Activated CD4-positive, alpha-beta memory T cell treated with anti-CD3 and anti-CD28 coated beads, Interleukin-2, amount 10 ng/mL, durations not matched to agents 7 days and 5 days (primary cell): ENCODE results near the gene SIRT2. TPM values are rescaled to one million over a fixed set of nuclear protein-coding genes. Genes with fewer than 3 reads are reported as not detected.

Source experiments
- CTCF ChIA-PET: fragments of 350-600 bp; sonication (Branson Sonifier 250); formaldehyde crosslinking; loops from one replicate; lab custom pipeline; 2021; ENCODE audit warnings: antibody characterized with exemption, inconsistent platforms; lab: Charles Lee
- POLR2A ChIA-PET: fragments of 350-600 bp; sonication (Branson Sonifier 250); formaldehyde crosslinking; loops from one replicate; lab custom pipeline; 2021; ENCODE audit warnings: antibody characterized with exemption; lab: Charles Lee
- DNase-seq: peaks from one replicate; pipeline ENCODE4 v3.0.0-alpha.2; 2020
- H3K27ac Mint-ChIP-seq: one replicate; pipeline ENCODE4 v1.8.0; 2021; ENCODE audit warnings: mild to moderate bottlenecking, mixed read lengths
- H3K27me3 Mint-ChIP-seq: one replicate; pipeline ENCODE4 v1.8.0; 2021; ENCODE audit warnings: mixed read lengths
- H3K36me3 Mint-ChIP-seq: one replicate; pipeline ENCODE4 v1.8.0; 2021; ENCODE audit warnings: low read depth, mixed read lengths
- H3K4me1 Mint-ChIP-seq: one replicate; pipeline ENCODE4 v1.8.0; 2021; ENCODE audit warnings: mixed read lengths
- H3K4me3 Mint-ChIP-seq: one replicate; pipeline ENCODE4 v1.8.0; 2021; ENCODE audit warnings: mild to moderate bottlenecking, mixed read lengths
- H3K9me3 Mint-ChIP-seq: one replicate; pipeline ENCODE4 v1.8.0; 2021; ENCODE audit warnings: mixed read lengths
- total RNA-seq, 2 experiments: library from RNA; stranded (reverse); gene quantifications; one replicate each; pipeline ENCODE4 v1.2.3, GENCODE V29; 2021

Gene SIRT2
- total RNA-seq, 2 experiments from 2014 or later: 51.4 to 53.2 TPM

GRCh38 chr19:38852231-38853044, 47.0 kb downstream of the SIRT2 start:
- ChIA-PET POLR2A (interaction anchor here (0.8 to 7.9 kb wide), 12 partner anchors 8 to 118 kb away, joined by 3 to 146 read pairs (median 6); partner anchors contain the start of genes ECH1 and RINL), CTCF (interaction anchor here (0.8 to 2.2 kb wide), 11 partner anchors 8 to 83 kb away, joined by 3 to 16 read pairs (median 5); partner anchors contain the start of genes MRPS12, RINL and SARS2)
- H3K4me3 Mint-ChIP-seq: peak overlapping the region; percentile 87
- no peaks in the 10 kb centered on the region for H3K9me3 Mint-ChIP-seq
- H3K4me1 Mint-ChIP-seq: peaks cover 52% of the 10 kb centered on the region
- DNase-seq: peak; percentile 74
- H3K36me3 Mint-ChIP-seq: peaks cover 20% of the 10 kb centered on the region
- H3K27me3 Mint-ChIP-seq: no peaks in the 10 kb centered on the region
- H3K27ac Mint-ChIP-seq: peak overlapping the region; percentile 93

- H3K9me3 Mint-ChIP-seq: no peaks in the 10 kb centered on the region
- H3K4me3 Mint-ChIP-seq: peak overlapping the region; percentile 92
- ChIA-PET POLR2A (interaction anchor here (0.7 to 7.9 kb wide), 12 partner anchors 10 to 158 kb away, joined by 3 to 146 read pairs (median 6); partner anchors contain the start of genes ECH1, MRPS12, RINL and SARS2), CTCF (interaction anchor here (0.6 to 2.2 kb wide), 7 partner anchors 9 to 82 kb away, joined by 3 to 12 read pairs (median 3); partner anchors contain the start of gene RINL)
- H3K27me3 Mint-ChIP-seq: no peaks in the 10 kb centered on the region
- peaks cover 27% of the 10 kb centered on the region for H3K36me3 Mint-ChIP-seq
- DNase-seq: peak; percentile 93
- H3K4me1 Mint-ChIP-seq: peaks cover 52% of the 10 kb centered on the region
- peak overlapping the region; percentile 99 for H3K27ac Mint-ChIP-seq
These were observed 47.7 kb downstream of the SIRT2 start for GRCh38 chr19:38851622-38852230.

- ChIA-PET CTCF (interaction anchor here (0.6 to 2.2 kb wide), 7 partner anchors 9 to 82 kb away, joined by 3 to 12 read pairs (median 3); partner anchors contain the start of genes MRPS12, RINL and SARS2), POLR2A (interaction anchor here (0.7 to 7.9 kb wide), 12 partner anchors 10 to 204 kb away, joined by 3 to 146 read pairs (median 6); partner anchors contain the start of genes ACTN4, MRPS12, RINL and SARS2)
- H3K27ac Mint-ChIP-seq: peak overlapping the region; percentile 99
- H3K27me3 Mint-ChIP-seq: no peaks in the 10 kb centered on the region
- H3K4me1 Mint-ChIP-seq: peaks cover 50% of the 10 kb centered on the region
- DNase-seq: peak; percentile 41
- H3K36me3 Mint-ChIP-seq: peaks cover 32% of the 10 kb centered on the region
- H3K9me3 Mint-ChIP-seq: no peaks in the 10 kb centered on the region
- peak overlapping the region; percentile 92 for H3K4me3 Mint-ChIP-seq
These were observed 48.3 kb downstream of the SIRT2 start for GRCh38 chr19:38850976-38851621.

GRCh38 chr19:38850436-38850975, 48.9 kb downstream of the SIRT2 start:
- no peak for DNase-seq

GRCh38 chr19:38849860-38850435, 49.5 kb downstream of the SIRT2 start, which contains the start of gene HNRNPL:
Gene HNRNPL, minus strand, starts transcription at chr19:38849986. Its CDS starts 20 bp downstream, at chr19:38849966.
- H3K27me3 Mint-ChIP-seq: no peaks in the 10 kb centered on the region
- ChIA-PET CTCF (interaction anchor here (1.0 to 1.4 kb wide), 11 partner anchors 8 to 231 kb away, joined by 3 to 12 read pairs (median 6); partner anchors contain the start of genes ACTN4, ECH1, EIF3K and MRPS12), POLR2A (interaction anchor here (1.0 to 7.9 kb wide), 18 partner anchors 8 to 476 kb away, joined by 3 to 146 read pairs (median 7); partner anchors contain the start of genes ACTN4, ECH1, FAM98C and MRPS12)
- peak within 1 kb of the TSS; percentile 99 for H3K27ac Mint-ChIP-seq
- H3K36me3 Mint-ChIP-seq: peaks cover 44% of the 10 kb centered on the region
- peak; percentile 99 for DNase-seq
- H3K9me3 Mint-ChIP-seq: no peaks in the 10 kb centered on the region
- peak within 1 kb of the TSS; percentile 92 for H3K4me3 Mint-ChIP-seq
- H3K4me1 Mint-ChIP-seq: peaks cover 58% of the 10 kb centered on the region

More at GRCh38 chr19:38850436-38850975, 48.9 kb downstream of the SIRT2 start:
- peak overlapping the region; percentile 99 for H3K27ac Mint-ChIP-seq
- H3K9me3 Mint-ChIP-seq: no peaks in the 10 kb centered on the region
- H3K4me3 Mint-ChIP-seq: peak overlapping the region; percentile 92
- ChIA-PET CTCF (interaction anchor here (0.8 to 1.1 kb wide), 2 partner anchors 13 to 80 kb away, joined by 3 read pairs; partner anchors contain the start of genes MRPS12 and SARS2), POLR2A (interaction anchor here (1.0 to 7.9 kb wide), 8 partner anchors 9 to 203 kb away, joined by 3 to 146 read pairs (median 22); partner anchors contain the start of genes ACTN4, MRPS12, RINL and SARS2)
- no peaks in the 10 kb centered on the region for H3K27me3 Mint-ChIP-seq
- peaks cover 38% of the 10 kb centered on the region for H3K36me3 Mint-ChIP-seq
- H3K4me1 Mint-ChIP-seq: peaks cover 56% of the 10 kb centered on the region

- no peaks in the 10 kb centered on the region for H3K27me3 Mint-ChIP-seq
These were observed 50.1 kb downstream of the SIRT2 start for GRCh38 chr19:38849147-38849859.

GRCh38 chr19:38848299-38849146, 50.9 kb downstream of the SIRT2 start:
- CTCF ChIA-PET: interaction anchor here (0.8 to 1.6 kb wide), 16 partner anchors 9 to 446 kb away, joined by 3 to 12 read pairs (median 5); partner anchors contain the start of genes ACTN4, ECH1, EIF3K and FAM98C
- peaks cover 58% of the 10 kb centered on the region for H3K36me3 Mint-ChIP-seq
- H3K27me3 Mint-ChIP-seq: no peaks in the 10 kb centered on the region
- POLR2A ChIA-PET: interaction anchor here (0.6 to 7.9 kb wide), 23 partner anchors 9 to 474 kb away, joined by 3 to 146 read pairs (median 6); partner anchors contain the start of genes ECH1, FAM98C, MRPS12 and NFKBIB
- peaks cover 66% of the 10 kb centered on the region for H3K4me1 Mint-ChIP-seq
- no peaks in the 10 kb centered on the region for H3K9me3 Mint-ChIP-seq
- DNase-seq: no peak
- H3K4me3 Mint-ChIP-seq: peak overlapping the region; percentile 92
- H3K27ac Mint-ChIP-seq: peak overlapping the region; percentile 99

More at GRCh38 chr19:38849147-38849859, 50.1 kb downstream of the SIRT2 start:
- peak overlapping the region; percentile 92 for H3K4me3 Mint-ChIP-seq
- peak overlapping the region; percentile 99 for H3K27ac Mint-ChIP-seq
- H3K36me3 Mint-ChIP-seq: peaks cover 50% of the 10 kb centered on the region
- POLR2A ChIA-PET: interaction anchor here (0.6 to 7.9 kb wide), 22 partner anchors 8 to 475 kb away, joined by 3 to 146 read pairs (median 6); partner anchors contain the start of genes ACTN4, ECH1, FAM98C and MRPS12
- DNase-seq: peak; percentile 97
- H3K9me3 Mint-ChIP-seq: no peaks in the 10 kb centered on the region
- CTCF ChIA-PET: interaction anchor here (0.8 to 1.4 kb wide), 14 partner anchors 8 to 446 kb away, joined by 3 to 12 read pairs (median 5); partner anchors contain the start of genes ACTN4, ECH1, EIF3K and FAM98C
- H3K4me1 Mint-ChIP-seq: peaks cover 61% of the 10 kb centered on the region

- no peak for DNase-seq
- peak overlapping the region; percentile 45 for H3K27ac Mint-ChIP-seq
- POLR2A ChIA-PET: interaction anchor here (0.6 to 1.5 kb wide), 7 partner anchors 14 to 111 kb away, joined by 3 to 4 read pairs (median 4); partner anchors contain the start of gene ECH1
- H3K27me3 Mint-ChIP-seq: no peaks in the 10 kb centered on the region
- peaks cover 82% of the 10 kb centered on the region for H3K36me3 Mint-ChIP-seq
- H3K9me3 Mint-ChIP-seq: no peaks in the 10 kb centered on the region
- peaks cover 77% of the 10 kb centered on the region for H3K4me1 Mint-ChIP-seq
- H3K4me3 Mint-ChIP-seq: no peak overlapping the region
- CTCF ChIA-PET: interaction anchor here (0.9 to 1.6 kb wide), 4 partner anchors 14 to 443 kb away, joined by 3 to 5 read pairs (median 4); partner anchors contain the start of genes FAM98C, MRPS12 and SARS2
These were observed 53.3 kb downstream of the SIRT2 start for GRCh38 chr19:38846097-38846496.

GRCh38 chr19:38845374-38846024, 53.9 kb downstream of the SIRT2 start:
- peaks cover 80% of the 10 kb centered on the region for H3K4me1 Mint-ChIP-seq
- H3K36me3 Mint-ChIP-seq: peaks cover 88% of the 10 kb centered on the region
- H3K9me3 Mint-ChIP-seq: no peaks in the 10 kb centered on the region
- ChIA-PET CTCF (interaction anchor here (0.9 to 1.6 kb wide), 4 partner anchors 14 to 443 kb away, joined by 3 to 5 read pairs (median 4); partner anchors contain the start of genes FAM98C, MRPS12 and SARS2), POLR2A (interaction anchor here (0.9 to 1.4 kb wide), 3 partner anchors 14 to 110 kb away, joined by 3 to 4 read pairs (median 4); partner anchors contain the start of gene ECH1)
- no peaks in the 10 kb centered on the region for H3K27me3 Mint-ChIP-seq
- DNase-seq: no peak
- no peak overlapping the region for H3K4me3 Mint-ChIP-seq
- peak overlapping the region; percentile 45 for H3K27ac Mint-ChIP-seq
